ENCODE data around the gene COPB1. TPM values are rescaled to one million over a fixed set of nuclear protein-coding genes. Genes with fewer than 3 reads are reported as not detected.

COPB1 gene
- total and polyA plus RNA-seq, 9 of the 15 experiments (the other 6 are each of a cell fraction or from before 2014, with no cell fraction given), result 64.7 to 188 (median 91.6) TPM

GRCh38 chr11:14519597-14519916 lies 19.9 kb upstream of the COPB1 start (continued):
- TF ChIP-seq ZNF407 (IDR thresholded peaks at IDR 0.05; ENCODE audit: low read depth) (0 out of 2 replicates have a peak, but pooled peaks have one; percentile 5), ZNF134 (CRISPR knock-in tag; conservative IDR thresholded peaks at IDR 0.05) (0 out of 2 replicates have a peak, but pooled peaks have one; percentile 8)

GRCh38 chr11:14518820-14519219 lies 19.2 kb upstream of the COPB1 start:
- no peak for DNase-seq (ENCODE audit: extremely low read depth in 1 of 4, low spot score in 3 of 4)
- H3K9me1 ChIP-seq (ENCODE audit: control insufficient read depth, insufficient read depth, low read length), result no peaks in the 10 kb centered on the region
- BruUV-seq (replicated peaks), result no TSS peak
- in situ Hi-C loops (cut with MboI), result no loop called here
- WGBS (ENCODE audit: insufficient coverage, low coverage, missing lambda C conversion rate), result 2% methylated on average over 3 of the region's 3 CpGs
- H3K27me3 ChIP-seq (ENCODE audit: control insufficient read depth in 2 of 2, insufficient read depth in 2 of 2, low read length in 2 of 2), result no peaks in the 10 kb centered on the region
- H3K4me1 ChIP-seq (replicated peaks in 1 of 2; ENCODE audit: control insufficient read depth in 2 of 2, insufficient read depth in 2 of 2, low read length in 2 of 2), result peaks cover 6 to 8% of the 10 kb centered on the region in 2 experiments; a peak in 3 of 5 replicates
- H2AFZ ChIP-seq (ENCODE audit: low read depth, low read length), result no peak overlapping the region
- peak overlapping the region; percentile 99 for H3K4me2 ChIP-seq (ENCODE audit: insufficient read depth, low read length)
- H3K4me3 ChIP-seq, result peak overlapping the region; percentile 92
- 0 out of 2 replicates have a peak, but pooled peaks cover 4% of the 10 kb centered on the region for H4K20me1 ChIP-seq (replicated peaks; ENCODE audit: control insufficient read depth, insufficient read depth, low read length)
- ChIA-PET POLR2A (interaction anchor here (1.7 to 2.2 kb wide), 2 partner anchors 13 to 18 kb away, joined by 4 to 10 read pairs; partner anchors contain the start of gene COPB1), CTCF (ENCODE audit: low intra/inter-chr PET ratio) (no interaction called here)
- H3K27ac ChIP-seq (ENCODE audit: extremely low read depth, low read depth, low read length), result peak overlapping the region; percentile 99
- FAIRE-seq, result no peak
- ATAC-seq, result no peak
- H3K79me2 ChIP-seq (ENCODE audit: control insufficient read depth, insufficient read depth, low read length), result peaks cover 57% of the 10 kb centered on the region
- peak overlapping the region in 1 of 2 experiments; percentile 97; a peak in 3 of 4 replicates for H3K9ac ChIP-seq (ENCODE audit: insufficient read depth in 1 of 2, low read depth in 2 of 2, low read length in 2 of 2)
- peaks cover 56% of the 10 kb centered on the region for H3K36me3 ChIP-seq (ENCODE audit: control insufficient read depth, insufficient read depth, low read length)
- no peaks in the 10 kb centered on the region for H3K9me3 ChIP-seq (replicated peaks; ENCODE audit: control insufficient read depth, insufficient read depth, low read depth, low read length)
- intact Hi-C loops (cut with micrococcal nuclease), result no loop called here
- no peak for TF ChIP-seq TCF3 (CRISPR knock-in tag; IDR thresholded peaks at IDR 0.05)
- peak; percentile 14; the same call in 1 of the 2 replicates for TF ChIP-seq ATF7 (IDR thresholded peaks at IDR 0.05)

Data from K562 (cell line).